MM.1S (cell line): Measurements from ENCODE around the gene TMEFF2.

Source experiments
- CTCF ChIP-seq: fragments of 300-600 bp; sonication (generic); IDR thresholded peaks from 2 replicates; pipeline ENCODE4 v1.5.1; 2016; ENCODE audit warnings: antibody characterized with exemption, low read length, mixed read lengths
- EZH2 ChIP-seq: fragments of 300-600 bp; sonication (generic); optimal IDR thresholded peaks from 2 replicates; pipeline ENCODE3; 2017; ENCODE audit warnings: low read depth, mild to moderate bottlenecking, antibody characterized with exemption, low read length, mixed read lengths
- EZH2phosphoT487 ChIP-seq: fragments of 300-600 bp; sonication (generic); IDR thresholded peaks from 2 replicates; pipeline ENCODE4 v1.6.1; 2018; ENCODE audit warnings: antibody characterized with exemption, low read length

GRCh38 chr2:192153561-192153960 lies 41.2 kb downstream of the TMEFF2 start:
- TF ChIP-seq EZH2phosphoT487: no peak
- TF ChIP-seq CTCF: no peak
- no peak for TF ChIP-seq EZH2
